GM10248 (cell line): ENCODE results near the gene MTM1.

Experiments
- CTCF ChIA-PET: fragments of 300-600 bp; sonication (Branson Sonifier 250); formaldehyde crosslinking; extraction: SDS; loops from one replicate; lab custom pipeline; 2021; ENCODE audit warnings: antibody characterized with exemption; lab: Yijun Ruan, JAX
- POLR2A ChIA-PET: fragments of 350-650 bp; sonication (Branson Sonifier 250); formaldehyde crosslinking; extraction: SDS; loops from one replicate; lab custom pipeline; 2020; ENCODE audit warnings: antibody characterized with exemption; lab: Yijun Ruan, JAX
- DNase-seq: peaks from one replicate; pipeline ENCODE4 v3.0.0; 2012; ENCODE audit errors: extremely low spot score
- CTCF ChIP-seq: IDR thresholded peaks from 2 replicates; pipeline ENCODE4 v1.5.1; 2012; ENCODE audit warnings: mild to moderate bottlenecking, low read depth; ENCODE audit errors: extremely low read depth, missing control alignments, control extremely low read depth

The MTM1 gene

GRCh38 chrX:150582338-150582948 lies 14.0 kb downstream of the MTM1 start:
- CTCF ChIA-PET: no interaction called here
- no peak for TF ChIP-seq CTCF

GRCh38 chrX:150587585-150588503 lies 19.4 kb downstream of the MTM1 start:
- DNase-seq: no peak
- CTCF ChIA-PET: interaction anchor here (1.0 to 2.1 kb wide), 8 partner anchors 10 to 44 kb away, joined by 3 to 8 read pairs (median 4); no protein-coding TSS in a partner anchor
- POLR2A ChIA-PET: no interaction called here
- TF ChIP-seq CTCF: peak; percentile 49

More at GRCh38 chrX:150582338-150582948, 14.0 kb downstream of the MTM1 start:
- POLR2A ChIA-PET: no interaction called here
- no peak for DNase-seq

- CTCF ChIA-PET: no interaction called here
- TF ChIP-seq CTCF: no peak
- POLR2A ChIA-PET: no interaction called here
- DNase-seq: no peak
Observed at GRCh38 chrX:150594584-150594983, 26.2 kb downstream of the MTM1 start.

- ChIA-PET CTCF (interaction anchor here (1.0 to 1.1 kb wide), 4 partner anchors 10 to 55 kb away, joined by 3 to 4 read pairs (median 3); no protein-coding TSS in a partner anchor), POLR2A (no interaction called here)
- no peak for DNase-seq
- no peak for TF ChIP-seq CTCF
Observed at GRCh38 chrX:150599226-150599625, 30.8 kb downstream of the MTM1 start.

- CTCF ChIA-PET: interaction anchor here (1.0 kb wide), 1 partner anchor 44 kb away, joined by 3 read pairs; no protein-coding TSS in a partner anchor
- TF ChIP-seq CTCF: no peak
- POLR2A ChIA-PET: no interaction called here
- DNase-seq: no peak
Observed at GRCh38 chrX:150602296-150602695, 33.9 kb downstream of the MTM1 start.

GRCh38 chrX:150602743-150603142 lies 34.3 kb downstream of the MTM1 start:
- ChIA-PET POLR2A (no interaction called here), CTCF (interaction anchor here (1.6 kb wide), 1 partner anchor 49 kb away, joined by 3 read pairs; no protein-coding TSS in a partner anchor)
- DNase-seq: no peak
- no peak for TF ChIP-seq CTCF
